GM12878 (cell line): Measurements from ENCODE around the gene GINS1. TPM values are rescaled to one million over a fixed set of nuclear protein-coding genes. Genes with fewer than 3 reads are reported as not detected.

Experiments
- ATAC-seq: fragments of 200-7000 bp; cut with Tn5 transposase; 3 replicates; pipeline ENCODE4 v1.9.1; 2020; ENCODE audit warnings: mild to moderate bottlenecking, moderate library complexity
- BruUV-seq: library from RNA; stranded (reverse); fragments of 400-500 nt; replicated peaks from 2 replicates; lab custom pipeline; 2021; lab: Mats Ljungman, UMichigan
- CTCF ChIA-PET: fragments of 300-600 bp; sonication (Branson Sonifier 250); formaldehyde crosslinking; extraction: SDS; loops from one replicate; lab custom pipeline; 2021; ENCODE audit warnings: inconsistent platforms; lab: Yijun Ruan, JAX
- POLR2A ChIA-PET: fragments of 350-600 bp; formaldehyde crosslinking; extraction: SDS; loops from one replicate; lab custom pipeline; 2021; ENCODE audit warnings: inconsistent platforms; lab: Charles Lee
- RAD21 ChIA-PET: fragments of 300-600 bp; sonication (Branson Sonifier 250); formaldehyde crosslinking; loops from one replicate; lab custom pipeline; 2023; ENCODE audit warnings: antibody characterized with exemption; ENCODE audit not compliant: unreplicated experiment; lab: Charles Lee
- SMC1A ChIA-PET: fragments of 300-600 bp; sonication (Branson Sonifier 250); formaldehyde crosslinking; loops from one replicate; lab custom pipeline; 2023; ENCODE audit not compliant: unreplicated experiment, uncharacterized antibody; lab: Charles Lee
- DNase-seq: peaks from one replicate; pipeline ENCODE4 v3.0.0-alpha.2; 2011; ENCODE audit warnings: low read depth, low spot score
- FAIRE-seq: peaks from 3 replicates; lab custom pipeline; 2011; peaks lifted over from hg19 to GRCh38; lab: Jason Lieb, UNC
- H2AFZ ChIP-seq: 2 replicates; pipeline ENCODE4 v1.6.0; 2011; ENCODE audit warnings: low read depth, low read length, control low read depth; ENCODE audit not compliant: control insufficient read depth
- H3K27ac ChIP-seq: 2 replicates; pipeline ENCODE4 v1.5.1; 2011; ENCODE audit warnings: control low read depth; ENCODE audit not compliant: control insufficient read depth, insufficient read depth
- H3K27me3 ChIP-seq, 2 experiments: replicated peaks in 1 of 2; 2 replicates each; pipeline versions ENCODE4 v1.6.0 to v1.6.1; 2011; ENCODE audit warnings: low read length in 1 of 2; ENCODE audit not compliant: control insufficient read depth in 2 of 2, insufficient read depth in 2 of 2
- H3K36me3 ChIP-seq, 2 experiments: 2 replicates each; pipeline ENCODE4 v1.5.1; 2011; ENCODE audit warnings: low read length in 1 of 2; ENCODE audit not compliant: control insufficient read depth in 2 of 2, insufficient read depth in 2 of 2
- H3K4me1 ChIP-seq: 2 replicates; pipeline ENCODE4 v1.6.1; 2011; ENCODE audit warnings: mild to moderate bottlenecking, low read length, moderate library complexity, mixed read lengths; ENCODE audit not compliant: control insufficient read depth, insufficient read depth
- H3K4me2 ChIP-seq: 2 replicates; pipeline ENCODE4 v1.6.0; 2011; ENCODE audit warnings: control low read depth; ENCODE audit not compliant: control insufficient read depth, insufficient read depth
- H3K4me3 ChIP-seq: fragments of 200-600 bp; sonication (generic); 2 replicates; pipeline ENCODE4 v1.5.1; 2016
- H3K79me2 ChIP-seq: 2 replicates; pipeline ENCODE4 v1.6.0; 2011; ENCODE audit warnings: low read length; ENCODE audit not compliant: control insufficient read depth, insufficient read depth
- H3K9ac ChIP-seq: 2 replicates; pipeline ENCODE4 v1.8.0; 2011; ENCODE audit warnings: low read length, control low read depth, mixed read lengths; ENCODE audit not compliant: control insufficient read depth, insufficient read depth
- H3K9me3 ChIP-seq: replicated peaks from 3 replicates; pipeline ENCODE4 v1.5.1; 2011; ENCODE audit warnings: mild to moderate bottlenecking, low read length; ENCODE audit not compliant: control insufficient read depth, insufficient read depth
- H4K20me1 ChIP-seq: 2 replicates; pipeline ENCODE4 v1.6.0; 2011; ENCODE audit not compliant: control insufficient read depth, insufficient read depth
- MYC ChIP-seq: IDR thresholded peaks from 2 replicates; pipeline ENCODE4 v1.6.1; 2011; ENCODE audit warnings: mild to moderate bottlenecking, low read length, moderate library complexity, inconsistent platforms; ENCODE audit not compliant: insufficient read depth, insufficient replicate concordance, insufficient read length, severe bottlenecking
- NR2C2 ChIP-seq: IDR thresholded peaks from 2 replicates; pipeline ENCODE4 v1.6.1; 2011; ENCODE audit warnings: borderline replicate concordance, low read depth; ENCODE audit not compliant: control insufficient read depth, insufficient read length
- WGBS: methylation state at CpG from one replicate; pipeline ENCODE4 v1.1.6; 2016; ENCODE audit warnings: low lambda C conversion rate; ENCODE audit not compliant: insufficient replicate concordance, insufficient coverage; ENCODE audit errors: missing lambda C conversion rate; 5-methylcytosine and 5-hydroxymethylcytosine counted together
- in situ Hi-C: fragments of 300-500 bp; cut with MboI; formaldehyde crosslinking; loops from 9 replicates; pipeline ENCODE4 v1.14.3; 2018; ENCODE audit warnings: mixed read lengths
- intact Hi-C: fragments of 100-400 bp; cut with micrococcal nuclease; formaldehyde crosslinking; loops from one replicate; pipeline ENCODE4 v1.14.2; 2022; ENCODE audit not compliant: unreplicated experiment
- polyA plus RNA-seq, 11 experiments: library from polyadenylated mRNA; depleted of rRNA in 4 of 11; unstranded in 6 of 11; stranded (reverse) in 5 of 11; fragments of >200 nt; fragmentation: Nextera tagmentation in 4 of 11; fragmentation: Illumina TruSeq in 1 of 11; extraction: Ambion mirVana in 4 of 11; extraction: Trizol in 1 of 11; gene quantifications; 1 replicate in 1 of 11; 2 replicates in 10 of 11; pipeline versions ENCODE4 v1.2.1 to v1.2.3, GENCODE V29; 2011 to 2016; ENCODE audit warnings: inconsistent platforms in 2 of 11, missing spikeins in 2 of 11, low read depth in 1 of 11
- total RNA-seq, 4 experiments: library from RNA; depleted of rRNA in 3 of 4; stranded (reverse); fragments of >200 nt in 3 of 4; fragmentation: Illumina TruSeq in 1 of 4; extraction: Trizol in 1 of 4; gene quantifications; 2 replicates each; pipeline versions ENCODE4 v1.2.1 to v1.2.3, GENCODE V29; 2013 to 2021
- TF ChIP-seq, protein P1 (sequence below): fragments of 450-650 bp; conservative IDR thresholded peaks from 2 replicates; pipeline ENCODE4 v1.6.1; 2017; ENCODE audit warnings: mild to moderate bottlenecking, moderate library complexity
- TF ChIP-seq, protein P2 (sequence below): fragments of 450-650 bp; IDR thresholded peaks from 2 replicates; pipeline ENCODE4 v1.6.1; 2017; ENCODE audit warnings: mild to moderate bottlenecking

GINS1 gene
- total and polyA plus RNA-seq, 10 of the 15 experiments (the other 5 are each of a cell fraction or from before 2014, with no cell fraction given) = 13.0 to 44.6 (median 30.3) TPM

DNA sequence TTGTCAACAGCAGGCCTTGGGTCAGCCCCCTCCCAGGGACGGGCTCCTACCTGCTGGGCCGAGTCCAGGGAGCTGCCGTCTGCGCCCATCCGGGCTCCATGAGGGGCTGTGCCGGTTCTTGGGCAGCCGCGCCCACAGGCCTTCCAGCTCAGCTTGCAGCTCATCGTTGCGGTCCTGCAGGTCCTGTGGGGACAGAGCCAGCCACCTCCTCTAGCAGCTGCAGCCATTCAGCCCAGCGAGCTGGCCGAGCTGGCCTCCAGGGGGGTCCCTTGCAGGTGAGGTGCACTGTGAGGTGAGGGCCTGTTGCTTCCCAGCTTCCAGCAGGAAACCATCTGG lies 74.4 kb downstream of the GINS1 start:
- CTCF ChIA-PET = no interaction called here
- Histone ChIP-seq H3K4me3 (no peak overlapping the region), H3K27me3 (no peaks in the 10 kb centered on the region; a peak in 1 of 4 replicates), H3K4me1 (no peaks in the 10 kb centered on the region), H3K4me2 (no peak overlapping the region), H3K36me3 (no peaks in the 10 kb centered on the region), H3K9ac (no peak overlapping the region), H3K27ac (no peak overlapping the region), H3K9me3 (no peaks in the 10 kb centered on the region), H2AFZ (no peak overlapping the region), H4K20me1 (no peaks in the 10 kb centered on the region), H3K79me2 (no peaks in the 10 kb centered on the region)
- POLR2A ChIA-PET = no interaction called here
- DNase-seq = no peak
- intact Hi-C loops (no loop called here), in situ Hi-C loops (no loop called here)
- RAD21 ChIA-PET = no interaction called here
- FAIRE-seq = no peak
- ATAC-seq = no peak
- SMC1A ChIA-PET = no interaction called here
- 58% methylated on average over 12 of the region's 12 CpGs for WGBS
- no TSS peak for BruUV-seq
- TF ChIP-seq, protein P1, sequence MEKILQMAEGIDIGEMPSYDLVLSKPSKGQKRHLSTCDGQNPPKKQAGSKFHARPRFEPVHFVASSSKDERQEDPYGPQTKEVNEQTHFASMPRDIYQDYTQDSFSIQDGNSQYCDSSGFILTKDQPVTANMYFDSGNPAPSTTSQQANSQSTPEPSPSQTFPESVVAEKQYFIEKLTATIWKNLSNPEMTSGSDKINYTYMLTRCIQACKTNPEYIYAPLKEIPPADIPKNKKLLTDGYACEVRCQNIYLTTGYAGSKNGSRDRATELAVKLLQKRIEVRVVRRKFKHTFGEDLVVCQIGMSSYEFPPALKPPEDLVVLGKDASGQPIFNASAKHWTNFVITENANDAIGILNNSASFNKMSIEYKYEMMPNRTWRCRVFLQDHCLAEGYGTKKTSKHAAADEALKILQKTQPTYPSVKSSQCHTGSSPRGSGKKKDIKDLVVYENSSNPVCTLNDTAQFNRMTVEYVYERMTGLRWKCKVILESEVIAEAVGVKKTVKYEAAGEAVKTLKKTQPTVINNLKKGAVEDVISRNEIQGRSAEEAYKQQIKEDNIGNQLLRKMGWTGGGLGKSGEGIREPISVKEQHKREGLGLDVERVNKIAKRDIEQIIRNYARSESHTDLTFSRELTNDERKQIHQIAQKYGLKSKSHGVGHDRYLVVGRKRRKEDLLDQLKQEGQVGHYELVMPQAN = no peak
- TF ChIP-seq MYC (no peak), NR2C2 (no peak)
- TF ChIP-seq, protein P2, sequence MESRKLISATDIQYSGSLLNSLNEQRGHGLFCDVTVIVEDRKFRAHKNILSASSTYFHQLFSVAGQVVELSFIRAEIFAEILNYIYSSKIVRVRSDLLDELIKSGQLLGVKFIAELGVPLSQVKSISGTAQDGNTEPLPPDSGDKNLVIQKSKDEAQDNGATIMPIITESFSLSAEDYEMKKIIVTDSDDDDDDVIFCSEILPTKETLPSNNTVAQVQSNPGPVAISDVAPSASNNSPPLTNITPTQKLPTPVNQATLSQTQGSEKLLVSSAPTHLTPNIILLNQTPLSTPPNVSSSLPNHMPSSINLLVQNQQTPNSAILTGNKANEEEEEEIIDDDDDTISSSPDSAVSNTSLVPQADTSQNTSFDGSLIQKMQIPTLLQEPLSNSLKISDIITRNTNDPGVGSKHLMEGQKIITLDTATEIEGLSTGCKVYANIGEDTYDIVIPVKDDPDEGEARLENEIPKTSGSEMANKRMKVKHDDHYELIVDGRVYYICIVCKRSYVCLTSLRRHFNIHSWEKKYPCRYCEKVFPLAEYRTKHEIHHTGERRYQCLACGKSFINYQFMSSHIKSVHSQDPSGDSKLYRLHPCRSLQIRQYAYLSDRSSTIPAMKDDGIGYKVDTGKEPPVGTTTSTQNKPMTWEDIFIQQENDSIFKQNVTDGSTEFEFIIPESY = no peak
- TF ChIP-seq, all 136 proteins: peak for 0
